ENCODE results near the gene PTPN3. TPM values are rescaled to one million over a fixed set of nuclear protein-coding genes. Genes with fewer than 3 reads are reported as not detected.

PTPN3 gene
- total and polyA plus RNA-seq, 10 of the 15 experiments (the other 5 are each of a cell fraction or from before 2014, with no cell fraction given) = 0.18 to 1.3 (median 0.39) TPM

GRCh38 chr9:109488351-109488750, 9.8 kb downstream of the PTPN3 start:
- Histone ChIP-seq H3K36me3 (ENCODE audit: control insufficient read depth in 2 of 2, insufficient read depth in 2 of 2, low read length in 1 of 2) (no peaks in the 10 kb centered on the region), H3K4me1 (ENCODE audit: control insufficient read depth, insufficient read depth, low read length) (no peaks in the 10 kb centered on the region), H3K27ac (ENCODE audit: control insufficient read depth, insufficient read depth) (no peak overlapping the region), H3K4me2 (ENCODE audit: control insufficient read depth, insufficient read depth) (no peak overlapping the region), H3K9me3 (replicated peaks; ENCODE audit: control insufficient read depth, insufficient read depth, low read length) (no peaks in the 10 kb centered on the region), H3K4me3 (no peak overlapping the region), H3K9ac (ENCODE audit: control insufficient read depth, insufficient read depth, low read length) (no peak overlapping the region), H2AFZ (ENCODE audit: control insufficient read depth, low read depth, low read length) (no peak overlapping the region), H3K27me3 (replicated peaks in 1 of 2; ENCODE audit: control insufficient read depth in 2 of 2, insufficient read depth in 2 of 2, low read length in 1 of 2) (peaks cover 2 to 6% of the 10 kb centered on the region in 2 experiments; a peak in 3 of 4 replicates), H3K79me2 (ENCODE audit: control insufficient read depth, insufficient read depth, low read length) (no peaks in the 10 kb centered on the region), H4K20me1 (ENCODE audit: control insufficient read depth, insufficient read depth) (no peaks in the 10 kb centered on the region)
- ChIA-PET SMC1A (ENCODE audit: uncharacterized antibody, unreplicated experiment) (interaction anchor here (0.7 kb wide), 1 partner anchor 57 kb away, joined by 4 read pairs; no protein-coding TSS in a partner anchor), RAD21 (ENCODE audit: unreplicated experiment) (no interaction called here), CTCF (no interaction called here), POLR2A (no interaction called here)
- no peak for FAIRE-seq
- intact Hi-C loops (cut with micrococcal nuclease; ENCODE audit: unreplicated experiment) = no loop called here
- DNase-seq (ENCODE audit: low read depth, low spot score) = no peak
- TF ChIP-seq PML (IDR thresholded peaks at IDR 0.05; ENCODE audit: low read length) = no peak
- TF ChIP-seq CTCF (IDR thresholded peaks at IDR 0.05 in 2 of 3, conservative IDR thresholded peaks at IDR 0.05 in 1 of 3; ENCODE audit: control insufficient read depth in 2 of 3, extremely low read depth in 1 of 3, insufficient read depth in 1 of 3, low read depth in 3 of 3, low read length in 3 of 3) = no peak
- TF ChIP-seq ZNF384 (IDR thresholded peaks at IDR 0.05; ENCODE audit: borderline replicate concordance, low read depth, low read length) = no peak
- no peak for TF ChIP-seq SP1 (IDR thresholded peaks at IDR 0.05; ENCODE audit: low read depth, low read length)
- no peak for TF ChIP-seq HDAC6 (IDR thresholded peaks at IDR 0.05; ENCODE audit: unreplicated experiment)
- TF ChIP-seq ZZZ3 (IDR thresholded peaks at IDR 0.05; ENCODE audit: control insufficient read depth, insufficient read length, low read depth) = no peak
- TF ChIP-seq KAT2A (conservative IDR thresholded peaks at IDR 0.05; ENCODE audit: control insufficient read depth, low read depth, low read length) = no peak
- TF ChIP-seq MYC (IDR thresholded peaks at IDR 0.05; ENCODE audit: insufficient read depth, insufficient read length, insufficient replicate concordance, low read length, severe bottlenecking) = no peak
- TF ChIP-seq RAD21 (IDR thresholded peaks at IDR 0.05; ENCODE audit: insufficient read depth, low read depth, low read length) = no peak
- no peak for TF ChIP-seq ETV6 (conservative IDR thresholded peaks at IDR 0.05 in 1 of 2, IDR thresholded peaks at IDR 0.05 in 1 of 2; ENCODE audit: borderline replicate concordance in 1 of 2, low read depth in 1 of 2)
- TF ChIP-seq MTA2 (IDR thresholded peaks at IDR 0.05; ENCODE audit: low read depth) = no peak
- TF ChIP-seq BMI1 (IDR thresholded peaks at IDR 0.05; ENCODE audit: borderline replicate concordance) = no peak
- no peak for TF ChIP-seq IKZF2 (IDR thresholded peaks at IDR 0.05)
- TF ChIP-seq CBX3 (IDR thresholded peaks at IDR 0.05; ENCODE audit: borderline replicate concordance, low read depth) = no peak
- TF ChIP-seq ATF7 (IDR thresholded peaks at IDR 0.05; ENCODE audit: low read depth) = no peak
- no peak for TF ChIP-seq MEF2A (IDR thresholded peaks at IDR 0.05; ENCODE audit: insufficient read depth, low read depth, low read length)
- TF ChIP-seq CUX1 (IDR thresholded peaks at IDR 0.05; ENCODE audit: insufficient replicate concordance, low read depth, low read length) = no peak
- TF ChIP-seq HCFC1 (IDR thresholded peaks at IDR 0.05; ENCODE audit: low read length) = no peak
- no peak for TF ChIP-seq NR2C1 (IDR thresholded peaks at IDR 0.05)
- no TSS peak for BruUV-seq (replicated peaks)
- ATAC-seq = no peak
- in situ Hi-C loops (cut with MboI) = no loop called here
- WGBS (ENCODE audit: insufficient coverage, insufficient replicate concordance, low lambda C conversion rate, missing lambda C conversion rate) = 49% methylated on average over 4 of the region's 4 CpGs

Data from GM12878 (cell line).